ENCODE measurements around the gene TP53BP2.
"Not testable (repeated sequence)": the region's sequence is repeated elsewhere in the genome, so short reads cannot be mapped to it uniquely, and the experiment has no call there.

Gene TP53BP2

GRCh38 chr1:223831755-223832636 is 13.8 kb downstream of the TP53BP2 start:
- DNase-seq: peak; percentile 93

DNA sequence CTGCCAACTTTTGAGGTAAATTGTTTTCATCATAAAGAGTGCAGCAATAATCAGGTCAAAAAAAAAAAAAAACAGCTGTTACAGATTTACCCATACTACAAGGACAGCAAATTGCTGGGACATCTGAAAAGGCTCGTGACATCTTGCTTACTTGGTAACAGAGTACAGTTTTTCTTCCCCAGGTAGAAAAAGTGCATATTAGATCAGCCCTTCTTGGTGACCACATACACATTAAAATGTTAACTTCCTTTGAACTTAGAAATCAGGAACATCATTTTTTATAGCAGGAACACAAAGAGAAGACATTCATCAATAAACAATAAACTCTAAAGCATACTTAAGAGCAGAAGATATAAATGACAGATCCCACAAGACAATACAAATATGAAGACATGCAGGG is 16.1 kb downstream of the TP53BP2 start:
- no peak for DNase-seq

DNA sequence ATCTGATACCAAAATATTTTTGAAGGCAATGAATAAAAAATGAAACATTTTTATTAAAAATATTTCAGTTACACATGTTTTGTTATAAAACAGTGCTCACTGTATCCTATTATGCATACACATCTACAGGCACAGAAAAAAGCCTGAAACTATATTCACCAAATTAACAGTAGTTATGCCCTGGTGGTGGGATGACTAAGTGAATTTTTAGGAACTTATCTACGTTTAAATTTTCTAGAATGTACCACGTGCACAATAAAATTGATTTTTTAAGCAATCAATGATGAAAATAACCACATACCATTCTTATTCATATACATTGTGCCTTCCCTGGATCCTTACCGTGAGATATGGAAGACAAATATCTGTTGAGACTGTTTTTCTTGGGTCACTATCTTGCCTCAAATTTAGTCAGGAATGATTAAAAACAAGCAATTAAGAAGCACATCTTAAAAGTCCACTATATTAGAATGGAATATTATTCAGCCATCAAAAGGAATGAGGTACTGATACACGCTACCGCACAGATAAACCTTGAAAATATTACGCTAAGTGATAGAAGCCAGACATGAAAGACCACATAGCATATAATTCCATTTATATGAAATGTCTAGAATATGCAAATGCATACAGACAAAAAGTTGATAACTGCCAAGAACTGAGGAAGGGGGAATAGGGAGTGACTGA is 17.4 kb downstream of the TP53BP2 start:
- DNase-seq: no peak

DNA sequence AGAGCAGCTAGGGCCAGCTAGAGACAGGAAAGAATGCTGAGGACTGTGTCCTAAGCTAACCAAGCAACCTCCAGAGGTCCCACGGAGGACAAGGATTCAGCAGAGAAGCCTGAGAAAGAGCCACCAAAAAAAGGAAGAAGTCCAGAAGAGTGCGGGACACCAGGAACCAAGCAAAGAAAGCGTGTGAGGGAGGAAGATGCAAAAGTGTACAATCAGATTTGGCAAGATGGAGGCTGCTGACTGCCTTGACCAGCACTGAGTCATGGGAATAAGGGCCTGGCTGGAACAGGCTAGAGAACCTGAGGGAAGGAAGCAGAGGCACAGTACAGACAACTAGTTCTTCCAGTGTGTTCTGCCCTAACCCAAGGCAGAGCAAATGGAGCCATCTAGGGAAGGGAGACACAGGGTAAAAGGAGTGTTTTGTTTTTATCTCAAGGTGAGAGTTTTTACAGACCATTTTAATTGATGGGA is 18.5 kb downstream of the TP53BP2 start:
- DNase-seq: peak; percentile 59

- peak; percentile 93 for DNase-seq
Observed at GRCh38 chr1:223825767-223826748, 19.7 kb downstream of the TP53BP2 start.

GRCh38 chr1:223824712-223825111 is 21.0 kb downstream of the TP53BP2 start:
- no peak for DNase-seq

GRCh38 chr1:223824287-223824686 is 21.5 kb downstream of the TP53BP2 start:
- no peak for DNase-seq

DNA sequence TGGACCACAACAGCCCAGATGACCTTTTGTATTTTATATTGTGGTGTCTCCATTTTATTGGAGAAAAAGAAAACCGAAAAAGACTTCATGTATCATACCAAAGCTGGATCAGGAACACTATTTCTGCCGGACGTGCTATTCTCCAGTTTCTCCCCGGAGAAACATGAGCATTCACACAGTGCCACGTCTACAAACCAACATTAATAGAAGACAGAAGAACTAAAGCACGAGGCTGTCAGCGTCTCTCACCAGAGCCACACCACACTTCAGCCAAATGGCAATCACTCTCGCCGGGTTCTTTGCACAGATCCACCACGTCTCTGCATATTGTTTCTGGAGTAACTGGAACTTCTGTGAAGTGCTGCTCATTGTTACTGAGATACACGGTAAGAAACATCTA is 24.8 kb downstream of the TP53BP2 start:
- no peak for DNase-seq

- DNase-seq: no peak
Observed at GRCh38 chr1:223820515-223820858, 25.3 kb downstream of the TP53BP2 start.

DNA sequence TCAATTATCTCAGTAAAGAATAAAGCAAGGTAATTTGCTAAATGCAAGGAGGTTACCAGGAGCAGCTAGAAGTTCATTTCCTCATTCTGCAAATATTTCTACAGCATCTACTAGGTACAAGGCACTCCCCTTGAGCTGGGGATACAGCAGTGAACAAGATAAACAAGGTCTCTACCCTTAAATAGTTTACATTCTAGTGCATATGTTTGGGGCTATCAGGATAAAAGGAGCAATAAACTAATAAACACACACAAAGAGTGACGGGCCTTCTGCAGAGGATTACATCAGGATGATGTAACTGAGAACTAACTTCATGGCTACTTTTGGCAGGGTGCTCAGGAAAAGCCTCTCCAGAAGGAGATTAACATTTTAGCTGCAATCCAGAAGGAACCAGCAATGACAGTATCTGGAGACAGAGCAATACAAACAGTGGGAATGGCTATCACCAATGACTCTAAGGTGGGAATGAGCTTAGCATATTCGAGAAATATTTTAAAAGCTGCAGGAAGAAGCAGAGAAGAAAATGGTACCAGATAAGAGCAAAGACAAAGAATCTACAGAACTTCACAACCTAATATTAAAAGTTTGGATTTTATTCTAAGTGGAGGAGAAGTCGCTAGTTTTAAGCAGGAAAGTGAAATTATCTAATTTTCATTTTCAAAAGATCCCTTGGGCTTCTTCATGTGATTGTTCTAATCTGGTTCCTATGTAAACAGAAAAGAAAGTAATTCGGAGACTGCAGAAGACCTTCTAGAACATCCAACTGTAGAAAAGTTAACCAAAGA is 25.8 kb downstream of the TP53BP2 start:
- DNase-seq: peak; percentile 22

DNA sequence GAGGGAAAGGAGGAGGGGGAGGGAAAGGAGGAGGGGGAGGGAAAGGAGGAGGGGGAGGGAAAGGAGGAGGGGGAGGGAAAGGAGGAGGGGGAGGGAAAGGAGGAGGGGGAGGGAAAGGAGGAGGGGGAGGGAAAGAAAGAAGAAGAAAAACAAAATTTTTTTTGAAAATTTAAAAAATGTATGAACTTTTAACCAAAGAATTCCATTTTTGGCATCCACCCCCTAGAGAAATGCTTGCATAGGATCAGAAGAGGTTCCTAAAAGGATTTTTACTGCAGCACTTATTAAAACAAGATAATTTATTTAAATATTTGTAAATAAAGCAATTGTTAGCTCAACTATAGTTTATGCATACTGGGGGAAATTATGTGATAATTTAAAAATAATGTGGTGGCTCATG is 28.5 kb downstream of the TP53BP2 start:
- not testable (repeated sequence) for DNase-seq

GRCh38 chr1:223815865-223816264 is 29.9 kb downstream of the TP53BP2 start:
- DNase-seq: no peak

DNA sequence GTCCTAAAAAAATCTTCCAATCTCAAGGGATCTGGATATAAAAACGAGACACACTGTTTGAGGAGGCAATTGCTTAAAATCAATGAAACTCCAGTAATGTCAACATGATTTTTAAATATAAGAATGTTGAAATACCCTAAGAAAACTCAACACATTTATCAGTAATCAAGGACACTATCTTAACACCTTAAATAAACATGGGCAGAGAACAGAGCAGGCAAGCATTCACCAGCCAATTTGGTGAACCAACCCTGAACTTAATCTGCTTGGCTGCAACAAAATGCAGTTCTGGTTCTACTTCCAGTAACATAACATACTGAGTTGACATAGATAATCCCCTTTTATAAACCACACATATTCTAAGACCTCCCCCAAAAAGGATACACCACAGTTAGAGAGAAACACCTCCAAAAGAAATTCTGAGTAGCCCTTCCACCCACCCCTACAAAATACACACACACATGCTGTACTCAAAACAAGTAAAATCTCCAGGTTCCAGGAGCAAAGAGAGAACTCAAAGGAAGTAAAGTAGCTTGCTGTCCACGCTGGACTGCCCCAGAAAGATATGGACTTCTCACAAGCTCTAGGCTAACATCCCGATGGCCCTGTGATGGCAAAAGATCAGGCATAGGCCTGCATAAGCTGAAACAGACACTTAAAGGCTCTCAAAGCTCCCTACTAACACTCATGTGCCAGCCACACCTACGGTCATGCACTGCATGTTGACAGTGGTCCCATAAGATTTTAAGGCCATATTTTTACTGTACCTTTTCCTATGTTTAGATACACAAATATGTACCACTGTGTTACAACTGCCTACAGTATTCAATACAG is 30.5 kb downstream of the TP53BP2 start:
- DNase-seq: no peak

- DNase-seq: no peak
Observed at GRCh38 chr1:223813645-223814044, 32.1 kb downstream of the TP53BP2 start.

DNA sequence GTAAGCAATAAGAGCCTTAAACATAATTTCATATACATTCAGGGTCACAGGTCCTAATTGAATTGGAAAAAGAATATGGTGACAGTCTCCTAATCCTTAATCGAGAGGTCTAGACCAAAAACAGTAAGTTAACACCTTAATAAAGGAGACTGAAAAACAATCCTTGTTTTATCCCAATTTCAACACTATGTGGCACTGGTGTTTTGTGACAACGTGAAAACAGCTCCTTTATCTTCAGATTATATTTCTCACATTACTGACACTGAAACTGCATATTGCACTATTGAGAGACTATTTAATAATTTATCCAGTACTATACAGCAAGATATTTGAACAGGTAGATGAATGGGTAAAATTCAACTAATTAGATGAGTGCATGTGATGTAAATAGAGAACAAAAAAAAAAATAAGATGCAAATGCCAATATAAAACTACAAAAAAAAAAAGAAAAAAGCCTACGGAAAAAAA is 34.1 kb downstream of the TP53BP2 start:
- DNase-seq: peak; percentile 46

DNA sequence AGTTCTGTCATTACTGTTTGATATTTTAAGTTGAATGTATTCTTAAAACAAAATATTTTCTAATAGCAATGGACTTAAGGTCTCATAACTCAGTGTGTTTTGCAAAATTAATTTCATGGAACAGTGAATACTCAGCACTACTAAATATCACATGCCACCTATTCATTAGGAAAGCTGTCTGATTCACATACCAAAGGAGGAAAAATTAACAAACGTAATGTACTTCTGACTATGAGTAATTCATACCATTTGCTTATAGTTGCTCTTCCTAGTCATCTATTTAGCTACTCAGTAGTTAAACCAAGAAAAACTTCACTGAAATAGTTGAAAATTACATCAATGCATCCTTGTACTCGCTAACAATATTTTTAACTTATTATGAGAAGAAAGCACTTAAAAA is 35.2 kb downstream of the TP53BP2 start:
- no peak for DNase-seq

DNA sequence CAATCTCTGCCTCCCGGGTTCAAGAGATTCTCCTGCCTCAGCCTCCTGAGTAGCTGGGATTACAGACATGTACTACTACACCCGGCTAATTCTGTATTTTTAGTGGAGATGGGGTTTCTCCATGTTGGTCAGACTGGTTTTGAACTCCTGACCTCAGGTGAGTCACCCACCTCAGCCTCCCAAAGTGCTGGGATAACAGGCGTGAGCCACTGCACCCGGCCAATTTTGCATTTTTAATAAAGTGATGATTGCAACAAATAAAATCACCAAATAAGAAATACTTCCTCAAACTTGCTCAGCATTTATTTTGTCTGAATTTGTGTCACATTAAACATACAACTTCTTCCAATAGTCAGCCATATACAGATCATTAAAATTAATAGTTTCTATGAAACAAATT is 35.8 kb downstream of the TP53BP2 start:
- DNase-seq: not testable (repeated sequence)

DNA sequence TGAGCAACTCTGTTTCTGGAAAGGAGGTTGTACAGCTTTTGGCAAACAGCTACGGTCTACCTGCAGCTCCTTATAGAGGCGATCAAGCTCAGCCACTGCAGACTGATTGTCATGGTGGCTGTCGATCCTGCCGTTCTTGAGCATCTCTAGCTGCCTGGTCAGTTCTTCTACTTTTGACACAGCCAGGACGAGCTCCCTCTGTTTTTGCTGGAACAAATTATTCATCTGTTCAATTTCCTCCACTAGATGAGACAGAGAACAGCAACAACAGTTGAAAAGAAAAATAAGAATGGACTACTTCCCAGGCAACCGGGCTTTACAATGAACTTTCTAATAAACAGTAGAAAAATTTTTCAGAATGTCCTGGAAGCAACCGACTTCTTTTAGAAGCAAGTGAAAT is 42.5 kb downstream of the TP53BP2 start:
- no peak for DNase-seq

- no peak for DNase-seq
Observed at GRCh38 chr1:223802602-223803001, 43.1 kb downstream of the TP53BP2 start.

GRCh38 chr1:223802032-223802431 is 43.7 kb downstream of the TP53BP2 start:
- no peak for DNase-seq

- no peak for DNase-seq
Observed at GRCh38 chr1:223796210-223796609, 49.5 kb downstream of the TP53BP2 start.

Data from MV-4-11 (cell line).